Astrocyte (in vitro differentiated cells and primary cell): ENCODE measurements around the gene FUT4.
"Not testable (repeated sequence)": the region's sequence is repeated elsewhere in the genome, so short reads cannot be mapped to it uniquely, and the experiment has no call there.

Source experiments
- CTCF ChIP-seq: IDR thresholded peaks from 2 replicates; pipeline ENCODE4 v1.5.1; 2011; ENCODE audit warnings: low read depth, mild to moderate bottlenecking, inconsistent platforms, low read length, moderate library complexity; ENCODE audit not compliant: insufficient read depth
- EZH2 ChIP-seq: IDR thresholded peaks from 2 replicates; pipeline ENCODE4 v1.6.1; 2012; ENCODE audit warnings: mild to moderate bottlenecking, low read length, inconsistent platforms; ENCODE audit not compliant: insufficient read depth

- not testable (repeated sequence) for TF ChIP-seq CTCF, EZH2
Observed at GRCh38 chr11:94506513-94506912, 37.2 kb upstream of the FUT4 start.
